Stimulated activated CD8-positive, alpha-beta memory T cell treated with anti-CD3 and anti-CD28 coated beads, Interleukin-15, amount 100 ng/mL, for 24 hours (primary cell): ENCODE results near the gene VCL.

Experiments used
- DNase-seq: peaks from one replicate; pipeline ENCODE4 v3.0.0-alpha.2; 2020; ENCODE audit warnings: low read depth

The VCL gene

DNA sequence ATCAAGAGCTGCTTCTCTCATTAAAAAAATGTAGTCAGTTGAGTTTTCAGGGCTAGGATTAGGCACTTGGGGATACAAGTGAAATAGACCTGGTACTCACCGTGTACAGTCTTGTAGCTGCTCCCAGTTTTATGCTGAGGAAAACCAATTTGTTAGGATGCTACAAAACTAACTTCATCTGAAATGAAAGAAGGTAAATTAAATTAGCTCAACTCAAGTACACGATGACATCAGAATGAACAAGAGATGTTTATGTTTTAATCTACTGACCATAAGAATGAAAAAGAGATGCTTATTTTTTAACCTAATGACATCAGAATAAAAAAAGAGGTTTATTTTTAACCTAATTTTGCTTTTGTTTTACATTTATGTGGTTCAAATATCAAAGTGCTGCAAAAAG, 79.0 kb downstream of the VCL start:
- DNase-seq = no peak

DNA sequence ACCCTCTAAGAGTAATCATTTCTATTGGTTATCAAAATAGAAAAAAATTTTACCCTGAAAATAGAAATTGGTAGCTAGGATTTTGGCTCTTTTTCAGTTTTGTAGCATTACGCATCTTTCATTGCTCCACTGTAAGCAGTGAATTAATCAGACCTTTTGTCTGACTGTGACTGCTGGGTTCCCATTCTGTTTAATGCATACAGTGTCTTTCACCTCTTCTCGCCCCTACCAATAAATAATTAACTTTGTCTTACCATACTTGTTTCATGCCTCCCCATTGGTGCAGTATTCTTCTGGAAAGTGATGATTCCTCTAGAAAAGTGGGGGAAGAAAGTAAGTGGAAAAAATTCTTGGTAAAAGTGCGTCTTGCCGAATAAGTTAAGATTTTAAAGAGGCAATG, 79.5 kb downstream of the VCL start:
- no peak for DNase-seq

DNA sequence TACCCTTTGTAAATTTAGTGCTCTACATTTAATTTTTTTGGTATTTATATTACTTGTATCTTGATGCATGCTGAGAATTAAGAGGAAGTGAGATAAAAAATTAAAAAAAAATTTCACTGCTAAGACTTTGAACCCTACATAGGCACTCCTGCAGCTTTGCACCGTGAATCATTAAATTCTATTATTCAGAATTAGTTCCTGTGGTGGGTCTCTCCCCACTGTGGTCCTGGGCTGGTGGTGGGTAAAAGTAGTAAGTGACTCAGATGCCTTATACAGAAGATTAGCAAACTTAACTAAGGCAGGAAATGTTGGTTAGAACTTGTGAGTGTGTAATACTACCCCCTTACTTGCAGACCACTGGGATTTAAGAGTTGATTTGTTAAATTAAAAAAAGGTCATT, 80.1 kb downstream of the VCL start:
- DNase-seq = no peak

DNA sequence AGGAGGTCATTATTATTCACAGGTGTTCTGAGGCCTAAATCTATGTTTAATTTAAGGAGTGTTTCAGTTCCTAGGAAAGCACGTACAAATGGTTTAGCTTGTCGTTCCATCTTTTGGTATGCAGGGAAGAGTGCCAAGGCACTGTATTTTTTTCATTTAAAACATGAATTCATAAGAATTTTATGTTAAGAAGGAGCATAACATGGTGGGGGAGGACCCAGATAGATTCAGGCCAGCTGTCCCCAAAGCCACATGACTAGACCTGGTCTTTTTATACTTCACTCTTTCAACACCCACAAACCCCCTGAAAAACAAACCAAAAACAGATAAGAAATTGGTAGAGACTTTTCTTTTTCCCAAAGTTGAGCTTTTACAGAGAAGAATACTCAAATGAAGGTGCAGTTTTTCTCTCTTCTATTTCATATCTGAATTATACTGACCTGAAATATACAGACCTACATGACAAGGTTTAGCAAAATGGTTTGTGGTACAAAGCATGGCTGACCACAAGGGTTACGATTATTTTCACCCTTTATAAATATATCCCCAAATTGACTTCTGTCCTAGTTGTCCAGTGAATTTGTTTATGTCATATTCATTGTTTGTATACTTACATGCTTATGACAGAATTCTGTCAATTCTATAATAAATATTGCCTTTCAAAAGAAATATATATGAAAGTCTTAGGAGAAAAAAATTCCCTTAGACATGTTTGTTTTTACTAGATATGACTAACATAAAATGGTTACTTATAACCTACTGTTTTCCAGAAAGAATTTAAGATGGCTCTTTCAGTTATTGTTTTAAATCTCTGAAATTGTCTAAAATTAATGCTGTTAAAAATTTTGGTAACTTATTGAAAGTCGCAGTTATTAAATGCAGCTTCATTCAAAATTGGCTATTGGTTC, 81.4 kb downstream of the VCL start:
- DNase-seq = no peak

DNA sequence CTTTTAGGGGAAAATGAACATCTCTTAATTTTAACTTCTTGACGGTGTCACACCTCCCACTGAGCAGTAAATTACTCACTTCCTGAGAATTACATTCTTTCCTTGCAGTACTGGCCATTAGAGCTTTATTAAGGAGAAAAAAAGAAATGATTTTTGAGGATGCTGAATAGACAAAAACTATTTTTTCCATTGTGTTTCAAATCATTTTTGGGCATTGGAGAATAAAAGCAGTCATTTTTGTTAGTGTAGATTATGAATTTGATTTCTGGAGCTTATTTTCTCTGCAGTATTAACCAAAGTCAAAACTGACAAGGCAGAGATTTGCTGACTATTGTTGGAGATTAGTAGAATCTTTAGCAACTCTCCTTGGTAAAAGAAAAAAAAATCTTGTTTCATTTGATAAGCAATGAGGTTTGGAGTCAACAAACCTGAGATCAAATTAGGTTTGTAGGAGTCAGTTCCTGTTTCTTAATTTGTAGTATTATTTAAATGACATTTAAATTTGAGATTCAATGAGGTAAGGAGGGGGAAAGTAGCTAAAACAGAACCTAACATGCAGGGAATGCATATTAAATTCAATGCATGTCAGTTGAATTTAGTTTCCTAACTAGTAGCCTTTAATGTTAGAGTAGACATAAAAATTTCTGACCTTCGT, 82.1 kb downstream of the VCL start:
- DNase-seq = no peak

DNA sequence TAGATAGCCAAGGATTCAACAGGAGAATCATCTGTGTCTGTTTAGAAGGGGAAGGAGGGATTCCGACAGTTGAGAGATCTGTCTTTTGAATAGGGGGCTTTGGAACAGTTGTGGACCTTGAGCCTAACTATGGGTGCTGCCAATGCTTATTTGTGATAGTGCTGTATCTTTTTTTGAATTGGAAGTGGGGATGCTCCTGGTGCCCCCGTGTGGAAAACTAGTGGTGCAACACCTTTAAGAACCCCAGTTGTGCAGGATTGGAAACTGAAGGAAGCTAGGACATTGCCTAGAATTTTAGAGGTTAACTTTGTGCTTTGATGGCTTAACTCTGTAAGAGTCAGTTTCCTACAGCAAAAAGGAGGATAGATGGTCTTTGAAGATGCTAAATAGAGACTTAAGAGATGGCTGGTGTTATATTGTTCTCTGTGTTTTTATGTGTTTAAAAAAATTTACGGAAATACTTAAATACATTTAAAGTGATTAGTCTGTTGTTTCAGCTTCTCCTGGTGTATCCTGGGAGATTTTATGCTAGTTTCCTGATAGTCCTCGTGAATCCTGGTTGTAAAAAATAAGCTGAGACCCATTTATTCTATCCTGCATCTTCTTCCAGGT, 83.4 kb downstream of the VCL start:
- no peak for DNase-seq

DNA sequence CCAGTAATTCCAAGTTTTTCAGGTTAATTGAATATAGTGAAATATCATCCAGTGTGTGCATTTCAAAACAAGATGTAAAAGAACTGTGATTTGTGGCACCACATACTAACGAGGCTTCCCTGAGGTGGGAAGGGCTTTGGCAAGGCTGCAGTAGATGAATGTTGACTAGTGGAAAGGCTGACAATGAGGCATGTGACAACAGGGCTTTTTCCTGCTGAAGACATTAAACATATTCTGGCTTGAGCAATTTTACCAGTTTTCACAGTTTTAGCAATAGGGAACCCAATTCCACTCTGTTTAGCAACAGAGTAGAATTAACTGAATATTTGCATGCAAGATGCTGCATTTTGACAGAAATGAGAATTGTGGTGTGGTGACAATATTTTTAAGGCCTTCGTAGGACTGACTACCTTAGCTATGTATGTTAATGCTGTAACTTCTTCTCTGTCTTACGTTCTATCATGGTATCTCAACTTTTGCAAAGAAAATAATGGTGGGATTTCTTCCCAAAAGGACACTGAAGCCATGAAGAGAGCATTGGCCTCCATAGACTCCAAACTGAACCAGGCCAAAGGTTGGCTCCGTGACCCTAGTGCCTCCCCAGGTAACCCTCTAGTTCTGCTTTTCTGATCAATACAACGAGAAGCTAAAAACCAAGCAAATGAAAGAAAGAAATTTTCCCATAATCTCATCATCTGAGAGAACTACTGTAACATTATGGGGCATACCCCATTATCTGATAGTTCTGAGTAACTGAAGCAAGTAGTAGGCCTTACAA, 84.2 kb downstream of the VCL start:
- DNase-seq = no peak

DNA sequence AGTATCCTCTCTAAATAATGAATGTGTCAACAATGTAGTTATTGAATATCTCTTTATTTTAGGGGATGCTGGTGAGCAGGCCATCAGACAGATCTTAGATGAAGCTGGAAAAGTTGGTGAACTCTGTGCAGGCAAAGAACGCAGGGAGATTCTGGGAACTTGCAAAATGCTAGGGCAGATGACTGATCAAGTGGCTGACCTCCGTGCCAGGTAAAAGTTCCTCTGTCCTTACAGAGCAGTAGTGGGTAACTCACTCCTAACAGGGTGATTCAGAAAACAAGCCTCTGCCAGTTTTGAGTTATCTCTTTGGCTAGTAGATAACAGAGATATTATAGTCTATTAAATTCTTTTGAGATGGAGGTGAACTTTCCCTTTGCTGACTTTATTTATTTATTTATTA, 85.4 kb downstream of the VCL start:
- DNase-seq = no peak

DNA sequence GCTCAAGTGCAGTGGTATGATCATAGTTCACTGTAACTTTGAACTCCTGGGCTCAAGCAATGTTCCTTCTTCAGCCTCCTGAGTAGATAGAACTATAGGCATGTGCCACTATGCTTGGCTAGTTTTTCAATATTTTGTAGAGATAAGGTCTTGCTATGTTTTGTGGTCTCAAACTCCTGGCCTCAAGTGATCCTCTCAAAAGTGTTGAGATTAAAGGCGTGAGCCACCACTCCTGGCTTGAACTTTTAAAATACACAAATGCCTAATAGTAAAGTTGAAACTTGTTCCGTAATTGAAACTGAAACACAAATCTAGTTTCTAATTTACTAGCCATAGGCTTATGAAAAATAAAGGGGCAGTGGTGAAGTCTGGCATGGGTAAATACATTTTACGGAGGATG, 87.0 kb downstream of the VCL start:
- no peak for DNase-seq

DNA sequence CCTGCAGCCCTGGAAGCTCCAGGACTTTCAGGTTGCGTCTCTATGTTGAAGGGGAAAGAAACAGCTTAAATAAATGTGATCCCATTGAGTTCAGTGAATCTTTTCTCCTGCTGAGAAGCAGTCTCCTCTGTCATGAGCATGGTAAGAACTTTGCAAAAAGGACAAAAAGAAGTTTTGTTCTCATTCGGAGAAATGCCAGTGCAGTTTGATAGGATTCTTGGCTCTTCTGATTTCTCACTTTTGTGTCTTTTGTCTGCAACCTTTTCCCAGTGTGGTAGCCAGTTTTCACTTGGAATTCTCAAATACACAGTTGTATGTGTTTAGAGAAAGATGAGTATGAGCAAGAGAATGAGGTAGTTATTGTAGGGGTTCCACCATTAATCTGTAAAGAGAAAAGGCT, 88.4 kb downstream of the VCL start:
- no peak for DNase-seq

DNA sequence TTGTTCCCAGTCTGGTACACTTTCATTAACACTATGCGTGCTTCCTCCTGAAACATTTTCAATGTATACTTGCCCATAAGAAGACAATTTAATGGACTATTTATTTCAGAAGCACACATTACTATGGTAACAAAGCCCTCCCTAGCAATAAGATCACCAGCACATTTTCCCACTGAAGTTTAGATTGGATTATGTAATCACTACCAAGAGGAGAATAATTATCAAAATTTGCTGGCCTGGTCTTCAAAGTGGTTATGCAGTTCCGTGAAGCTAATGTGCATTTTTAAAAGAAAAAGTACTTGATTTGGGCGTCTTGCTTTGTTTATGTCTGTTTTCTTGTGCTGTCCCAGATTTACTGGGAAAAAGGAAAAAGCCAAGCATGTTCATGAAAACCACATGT, 90.8 kb downstream of the VCL start:
- no peak for DNase-seq

DNA sequence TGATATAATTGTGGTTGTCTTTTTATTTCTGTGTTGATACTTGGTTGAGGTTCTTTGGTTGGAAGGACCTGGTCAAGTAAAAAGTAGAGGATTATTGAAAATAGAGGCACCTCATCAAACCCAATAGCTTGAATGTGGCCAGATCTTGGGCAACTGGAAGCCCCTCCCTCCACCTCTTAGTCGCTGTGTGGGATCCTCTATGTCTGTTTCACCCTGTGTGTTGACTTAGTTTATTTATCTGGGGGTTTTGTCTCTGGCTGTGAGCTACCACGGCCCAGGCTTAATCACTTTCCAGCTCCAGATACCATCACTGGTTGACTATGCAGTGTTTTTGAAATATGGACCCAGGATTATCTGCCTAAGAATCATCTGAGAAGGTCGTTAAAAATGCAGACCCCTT, 94.5 kb downstream of the VCL start:
- DNase-seq = no peak

DNA sequence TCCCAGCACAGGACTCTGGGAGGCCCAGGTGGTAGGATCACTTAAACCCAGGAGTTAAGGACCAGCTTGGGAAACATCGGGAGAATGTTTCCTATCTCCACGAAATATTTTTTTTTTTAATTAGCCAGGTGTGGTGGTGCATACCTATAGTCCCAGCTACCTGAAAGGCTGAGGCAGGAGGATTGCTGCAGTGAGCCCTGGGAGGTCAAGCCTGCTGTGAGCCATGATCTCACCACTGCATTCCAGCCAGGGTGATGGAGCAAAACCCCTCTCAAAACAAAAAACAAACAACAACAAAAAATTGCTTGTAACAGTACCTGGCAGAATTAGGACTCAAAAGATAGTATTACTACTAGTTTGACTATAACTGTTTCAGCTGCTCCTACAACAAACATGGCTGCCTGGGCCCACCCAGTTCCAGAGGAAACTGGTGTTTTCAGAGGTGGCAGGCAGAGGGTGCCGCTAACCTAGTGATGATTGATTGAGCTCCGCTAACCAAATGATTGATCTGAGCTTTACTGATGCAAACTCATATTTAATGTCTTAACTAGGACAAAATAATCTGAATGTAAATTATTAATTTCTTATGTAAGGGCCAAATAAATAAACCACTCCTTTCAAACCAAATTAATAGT, 95.7 kb downstream of the VCL start:
- DNase-seq = no peak

DNA sequence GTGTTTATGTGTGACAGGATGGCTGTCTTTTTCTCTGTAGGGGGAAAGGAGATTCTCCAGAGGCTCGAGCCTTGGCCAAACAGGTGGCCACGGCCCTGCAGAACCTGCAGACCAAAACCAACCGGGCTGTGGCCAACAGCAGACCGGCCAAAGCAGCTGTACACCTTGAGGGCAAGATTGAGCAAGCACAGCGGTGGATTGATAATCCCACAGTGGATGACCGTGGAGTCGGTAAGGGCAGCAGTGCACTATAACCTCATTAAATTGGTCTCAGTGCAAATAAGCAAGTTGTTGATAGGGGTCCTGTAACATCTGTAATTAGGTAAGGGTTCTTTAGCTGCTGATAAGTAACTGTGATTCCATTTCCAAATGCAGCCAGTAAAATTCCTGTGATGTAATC, 96.3 kb downstream of the VCL start:
- DNase-seq = no peak

DNA sequence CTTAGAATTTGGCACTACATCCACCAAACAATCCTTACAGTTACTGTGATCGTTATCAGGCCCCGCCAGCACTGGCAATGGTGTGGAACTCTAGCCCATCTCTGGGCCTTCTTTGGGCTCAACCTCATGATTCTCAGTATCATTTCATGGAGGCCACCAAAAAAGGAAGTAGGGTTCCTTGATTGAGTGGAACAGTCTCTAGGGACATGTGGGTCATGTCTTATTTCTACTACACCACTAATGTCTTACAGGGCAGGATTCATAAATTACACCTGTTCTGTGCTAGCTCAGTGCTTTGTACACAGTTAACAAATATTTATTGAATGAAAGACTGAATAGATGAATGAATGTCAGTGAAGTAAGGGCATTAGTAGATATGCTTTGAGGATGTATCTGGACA, 98.9 kb downstream of the VCL start:
- no peak for DNase-seq

DNA sequence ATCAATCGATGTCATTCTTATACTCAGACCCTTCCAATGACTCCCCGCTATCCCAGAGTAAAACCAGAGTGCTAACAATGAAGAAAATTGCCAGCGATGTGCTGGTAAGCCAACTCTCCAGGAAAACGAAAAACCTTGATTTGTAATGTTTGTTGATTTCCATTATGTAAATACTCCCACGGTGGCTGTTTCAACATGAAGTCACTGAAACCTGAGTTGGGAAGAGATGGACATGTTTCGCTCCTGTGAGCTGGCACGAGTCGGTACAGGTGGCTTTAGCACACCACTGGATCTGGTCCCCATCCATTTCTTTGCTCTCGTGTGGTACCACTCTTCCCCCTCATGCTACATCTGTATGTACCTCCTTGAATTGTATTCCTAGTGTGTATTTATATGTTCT, 99.9 kb downstream of the VCL start:
- no peak for DNase-seq

DNA sequence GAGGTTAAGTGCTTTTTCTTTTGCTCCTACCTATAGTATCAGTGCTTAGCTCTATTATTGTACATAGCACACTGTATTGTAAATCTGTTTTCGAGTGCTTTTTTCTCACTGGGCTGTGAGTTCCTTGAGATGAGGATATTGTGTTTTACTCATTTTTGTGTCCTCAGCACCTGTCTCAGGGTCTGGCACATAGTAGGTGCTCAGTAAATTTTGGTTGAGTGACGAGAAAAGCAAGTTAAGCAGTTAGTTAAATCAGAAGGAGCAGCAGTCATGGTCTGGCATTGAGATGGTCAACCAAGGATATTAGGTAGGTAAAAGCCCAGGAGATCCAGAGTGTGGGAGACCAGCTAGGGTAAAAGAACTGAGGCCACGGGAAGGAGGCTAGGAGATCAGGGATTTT, 101.5 kb downstream of the VCL start:
- DNase-seq = no peak

DNA sequence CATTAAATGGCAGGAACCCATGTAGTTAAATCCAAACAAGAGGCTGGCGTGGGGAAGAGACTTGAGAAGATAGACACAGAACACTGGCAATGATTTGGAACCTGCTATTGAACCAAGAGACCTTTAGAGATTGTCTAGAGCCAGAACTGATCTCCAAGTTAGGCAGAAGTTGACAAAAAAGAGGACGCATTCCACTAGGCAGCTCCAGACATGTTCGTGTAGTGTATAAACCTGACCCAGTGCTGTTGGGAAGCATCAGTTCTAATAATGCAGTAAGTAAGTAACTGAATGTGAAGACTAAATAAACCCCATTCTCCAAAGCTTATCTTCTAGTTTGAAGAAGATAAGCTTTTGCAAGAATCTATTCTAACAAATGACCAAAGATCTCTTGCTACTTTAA, 101.9 kb downstream of the VCL start:
- DNase-seq = no peak

DNA sequence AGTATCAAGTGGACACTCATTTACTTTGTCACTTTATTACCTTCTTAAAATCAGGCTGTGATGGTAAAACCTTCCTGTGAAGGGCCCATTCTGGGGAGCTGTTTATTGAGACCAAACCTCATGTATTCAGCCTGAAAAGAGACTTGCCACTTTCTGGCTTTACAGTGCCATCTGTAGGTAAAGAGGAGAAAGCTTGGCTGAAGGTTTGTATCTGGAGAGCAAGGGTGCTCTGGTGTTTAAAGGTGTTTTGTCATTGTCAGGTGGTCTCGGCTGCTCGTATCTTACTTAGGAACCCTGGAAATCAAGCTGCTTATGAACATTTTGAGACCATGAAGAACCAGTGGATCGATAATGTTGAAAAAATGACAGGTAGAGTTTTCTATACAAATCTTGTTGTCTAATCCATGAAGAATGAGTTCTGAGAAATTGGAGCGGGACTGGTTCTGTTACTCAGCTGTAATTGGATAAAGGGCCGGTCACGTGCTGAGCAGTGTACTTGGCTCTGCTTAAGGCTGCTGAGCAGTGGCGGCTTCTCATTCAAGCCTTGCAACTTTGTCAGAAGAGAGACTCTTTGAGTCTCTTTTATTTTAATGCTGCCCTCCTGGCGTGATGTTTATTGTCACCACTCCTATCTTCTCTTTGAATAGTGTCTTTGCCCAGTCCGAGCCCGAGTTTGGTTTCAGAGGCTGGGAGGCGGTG, 105.8 kb downstream of the VCL start:
- DNase-seq = no peak

DNA sequence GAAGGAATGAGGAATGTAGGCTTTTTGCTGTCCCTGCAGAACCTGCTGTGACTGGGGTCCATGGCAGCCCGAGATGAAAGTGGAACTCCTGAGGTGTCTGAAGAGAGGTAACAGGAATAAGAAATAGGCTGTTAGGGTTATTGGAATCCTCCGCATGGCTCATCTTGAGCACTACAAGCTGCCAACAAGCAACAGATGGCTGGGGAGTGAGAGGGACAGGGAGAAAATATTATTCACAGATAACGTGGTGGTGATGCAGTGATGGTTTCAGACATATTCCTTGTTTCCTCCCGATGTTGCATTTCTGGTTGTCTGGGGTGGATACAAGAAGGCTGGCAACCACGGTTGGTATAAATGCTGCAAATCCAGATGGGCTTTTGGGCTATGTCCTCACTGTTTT, 106.6 kb downstream of the VCL start:
- DNase-seq = no peak

DNA sequence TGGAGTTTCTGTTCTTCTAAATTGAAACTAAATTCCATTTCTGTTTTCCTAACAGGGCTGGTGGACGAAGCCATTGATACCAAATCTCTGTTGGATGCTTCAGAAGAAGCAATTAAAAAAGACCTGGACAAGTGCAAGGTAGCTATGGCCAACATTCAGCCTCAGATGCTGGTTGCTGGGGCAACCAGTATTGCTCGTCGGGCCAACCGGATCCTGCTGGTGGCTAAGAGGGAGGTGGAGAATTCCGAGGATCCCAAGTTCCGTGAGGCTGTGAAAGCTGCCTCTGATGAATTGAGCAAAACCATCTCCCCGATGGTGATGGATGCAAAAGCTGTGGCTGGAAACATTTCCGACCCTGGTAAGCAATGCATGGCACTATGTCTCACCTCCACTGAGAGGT, 107.1 kb downstream of the VCL start:
- no peak for DNase-seq

DNA sequence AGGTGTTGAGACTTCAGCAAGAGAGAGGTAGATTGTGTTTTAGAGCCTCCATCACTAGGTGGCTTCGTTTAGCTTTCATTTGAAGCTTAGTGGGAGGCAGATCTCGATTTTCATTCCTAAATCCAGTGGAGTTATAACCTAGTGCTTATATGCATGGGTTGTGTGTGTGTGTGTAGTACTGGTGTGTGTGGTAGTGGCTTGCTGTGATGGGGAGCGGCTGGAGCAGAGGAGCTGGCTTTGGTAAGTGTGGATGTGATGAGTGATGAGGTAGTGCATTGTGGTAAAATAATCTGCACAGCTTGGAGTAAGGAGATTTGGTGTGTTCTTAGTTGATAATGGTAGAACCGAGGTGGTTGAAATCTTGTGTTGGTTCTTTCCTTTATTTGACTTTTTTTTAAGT, 109.5 kb downstream of the VCL start:
- no peak for DNase-seq
